Activated naive CD4-positive, alpha-beta T cell treated with anti-CD3 and anti-CD28 coated beads for 36 hours (primary cell): ENCODE data around the gene PCSK5. TPM values are rescaled to one million over a fixed set of nuclear protein-coding genes. Genes with fewer than 3 reads are reported as not detected.
"Not testable (repeated sequence)": the region's sequence is repeated elsewhere in the genome, so short reads cannot be mapped to it uniquely, and the experiment has no call there.

Experiments
- CTCF ChIA-PET: fragments of 350-600 bp; sonication (Branson Sonifier 250); formaldehyde crosslinking; loops from one replicate; lab custom pipeline; 2021; ENCODE audit warnings: antibody characterized with exemption; lab: Charles Lee
- DNase-seq: peaks from one replicate; pipeline ENCODE4 v3.0.0-alpha.2; 2020
- H3K27ac Mint-ChIP-seq: one replicate; pipeline ENCODE4 v1.8.0; 2021; ENCODE audit warnings: mild to moderate bottlenecking, mixed read lengths
- H3K27me3 Mint-ChIP-seq: one replicate; pipeline ENCODE4 v1.8.0; 2021; ENCODE audit warnings: low read depth, mixed read lengths
- H3K36me3 Mint-ChIP-seq: one replicate; pipeline ENCODE4 v1.8.0; 2021; ENCODE audit warnings: low read depth, mixed read lengths
- H3K4me1 Mint-ChIP-seq: one replicate; pipeline ENCODE4 v1.8.0; 2021; ENCODE audit warnings: low read depth, mixed read lengths
- H3K4me3 Mint-ChIP-seq: one replicate; pipeline ENCODE4 v1.8.0; 2021; ENCODE audit warnings: mild to moderate bottlenecking, moderate library complexity, mixed read lengths
- H3K9me3 Mint-ChIP-seq: one replicate; pipeline ENCODE4 v1.8.0; 2021; ENCODE audit warnings: mixed read lengths
- intact Hi-C: fragments of 100-400 bp; cut with micrococcal nuclease; formaldehyde crosslinking; loops from one replicate; pipeline ENCODE4 v1.15.1; 2023
- total RNA-seq, 2 experiments: library from RNA; stranded (reverse); gene quantifications; one replicate each; pipeline ENCODE4 v1.2.3, GENCODE V29; 2021

The PCSK5 gene
- total RNA-seq, 2 experiments from 2014 or later: 5.7 to 6.0 TPM

- H3K27me3 Mint-ChIP-seq: no peaks in the 10 kb centered on the region
- peaks cover 3% of the 10 kb centered on the region for H3K4me1 Mint-ChIP-seq
- no peak overlapping the region for H3K27ac Mint-ChIP-seq
- no peak overlapping the region for H3K4me3 Mint-ChIP-seq
- no peak for DNase-seq
- intact Hi-C loops: no loop called here
- no peaks in the 10 kb centered on the region for H3K36me3 Mint-ChIP-seq
- CTCF ChIA-PET: interaction anchor here (4.3 kb wide), 1 partner anchor 9 kb away, joined by 33 read pairs; no protein-coding TSS in a partner anchor
- H3K9me3 Mint-ChIP-seq: no peaks in the 10 kb centered on the region
Measured at GRCh38 chr9:76292658-76293057, 402.2 kb downstream of the PCSK5 start.

GRCh38 chr9:76294301-76294700, 403.8 kb downstream of the PCSK5 start:
- H3K4me1 Mint-ChIP-seq: peaks cover 4% of the 10 kb centered on the region
- intact Hi-C loops: no loop called here
- H3K4me3 Mint-ChIP-seq: no peak overlapping the region
- DNase-seq: no peak
- no peaks in the 10 kb centered on the region for H3K27me3 Mint-ChIP-seq
- H3K27ac Mint-ChIP-seq: no peak overlapping the region
- no peaks in the 10 kb centered on the region for H3K9me3 Mint-ChIP-seq
- CTCF ChIA-PET: interaction anchor here (0.6 to 1.2 kb wide), 4 partner anchors 8 to 384 kb away, joined by 3 to 4 read pairs (median 3); no protein-coding TSS in a partner anchor
- H3K36me3 Mint-ChIP-seq: no peaks in the 10 kb centered on the region

- no peaks in the 10 kb centered on the region for H3K27me3 Mint-ChIP-seq
- H3K36me3 Mint-ChIP-seq: no peaks in the 10 kb centered on the region
- peaks cover 4% of the 10 kb centered on the region for H3K4me1 Mint-ChIP-seq
- H3K27ac Mint-ChIP-seq: no peak overlapping the region
- CTCF ChIA-PET: no interaction called here
- intact Hi-C loops: loop anchor here (5.0 kb wide), 1 partner anchor 289 kb away; no protein-coding TSS in a partner anchor
- no peak for DNase-seq
- H3K9me3 Mint-ChIP-seq: no peaks in the 10 kb centered on the region
- no peak overlapping the region for H3K4me3 Mint-ChIP-seq
Measured at GRCh38 chr9:76296561-76297310, 406.3 kb downstream of the PCSK5 start.

GRCh38 chr9:76297721-76298239, 407.3 kb downstream of the PCSK5 start:
- no peaks in the 10 kb centered on the region for H3K9me3 Mint-ChIP-seq
- H3K4me1 Mint-ChIP-seq: peaks cover 4% of the 10 kb centered on the region
- CTCF ChIA-PET: interaction anchor here (0.9 to 1.3 kb wide), 2 partner anchors 9 to 408 kb away, joined by 3 read pairs; no protein-coding TSS in a partner anchor
- DNase-seq: no peak
- H3K27ac Mint-ChIP-seq: no peak overlapping the region
- H3K36me3 Mint-ChIP-seq: no peaks in the 10 kb centered on the region
- H3K4me3 Mint-ChIP-seq: no peak overlapping the region
- intact Hi-C loops: loop anchor here (1.0 to 5.0 kb wide), 2 partner anchors 273 to 290 kb away; no protein-coding TSS in a partner anchor
- H3K27me3 Mint-ChIP-seq: no peaks in the 10 kb centered on the region

- Mint-ChIP-seq H3K27ac (no peak overlapping the region), H3K36me3 (no peaks in the 10 kb centered on the region), H3K27me3 (no peaks in the 10 kb centered on the region), H3K4me3 (no peak overlapping the region), H3K9me3 (no peaks in the 10 kb centered on the region), H3K4me1 (peaks cover 4% of the 10 kb centered on the region)
- CTCF ChIA-PET: interaction anchor here (0.9 to 1.8 kb wide), 5 partner anchors 8 to 1030 kb away, joined by 3 to 6 read pairs (median 4); no protein-coding TSS in a partner anchor
- DNase-seq: peak; percentile 21
- intact Hi-C loops: loop anchor here (1.0 to 5.0 kb wide), 2 partner anchors 274 to 291 kb away; no protein-coding TSS in a partner anchor
Measured at GRCh38 chr9:76298521-76299144, 408.2 kb downstream of the PCSK5 start.

- intact Hi-C loops: loop anchor here (2.0 to 5.0 kb wide), 9 partner anchors 215 to 1530 kb away; partner anchors contain the start of gene PCSK5
- CTCF ChIA-PET: interaction anchor here (0.6 to 4.7 kb wide), 14 partner anchors 8 to 1037 kb away, joined by 3 to 33 read pairs (median 4); no protein-coding TSS in a partner anchor
- Mint-ChIP-seq H3K4me1 (peaks cover 2% of the 10 kb centered on the region), H3K9me3 (no peaks in the 10 kb centered on the region), H3K27me3 (peaks cover 6% of the 10 kb centered on the region), H3K4me3 (no peak overlapping the region), H3K36me3 (no peaks in the 10 kb centered on the region), H3K27ac (no peak overlapping the region)
- no peak for DNase-seq
Measured at GRCh38 chr9:76302543-76302942, 412.1 kb downstream of the PCSK5 start.

- H3K27ac Mint-ChIP-seq: no peak overlapping the region
- peaks cover 9% of the 10 kb centered on the region for H3K27me3 Mint-ChIP-seq
- H3K4me1 Mint-ChIP-seq: no peaks in the 10 kb centered on the region
- peak; percentile 21 for DNase-seq
- no peaks in the 10 kb centered on the region for H3K36me3 Mint-ChIP-seq
- H3K9me3 Mint-ChIP-seq: no peaks in the 10 kb centered on the region
- CTCF ChIA-PET: interaction anchor here (0.7 to 4.7 kb wide), 11 partner anchors 9 to 1038 kb away, joined by 3 to 33 read pairs (median 4); no protein-coding TSS in a partner anchor
- no peak overlapping the region for H3K4me3 Mint-ChIP-seq
- intact Hi-C loops: loop anchor here (2.0 to 5.0 kb wide), 9 partner anchors 216 to 1531 kb away; partner anchors contain the start of gene PCSK5
Measured at GRCh38 chr9:76302947-76303550, 412.6 kb downstream of the PCSK5 start.

- H3K36me3 Mint-ChIP-seq, H3K9me3 Mint-ChIP-seq, H3K27ac Mint-ChIP-seq, H3K4me1 Mint-ChIP-seq, intact Hi-C loops, H3K4me3 Mint-ChIP-seq: not testable (repeated sequence)
- H3K27me3 Mint-ChIP-seq: peaks cover 17% of the 10 kb centered on the region
- DNase-seq: peak; percentile 13
- CTCF ChIA-PET: interaction anchor here (1.0 to 1.1 kb wide), 2 partner anchors 9 to 441 kb away, joined by 3 to 4 read pairs; no protein-coding TSS in a partner anchor
Measured at GRCh38 chr9:76307047-76307446, 416.6 kb downstream of the PCSK5 start.

GRCh38 chr9:76310577-76310976, 420.1 kb downstream of the PCSK5 start:
- Mint-ChIP-seq H3K27ac (no peak overlapping the region), H3K4me1 (no peaks in the 10 kb centered on the region), H3K27me3 (peaks cover 17% of the 10 kb centered on the region), H3K36me3 (no peaks in the 10 kb centered on the region), H3K4me3 (no peak overlapping the region), H3K9me3 (no peaks in the 10 kb centered on the region)
- DNase-seq: no peak
- intact Hi-C loops: no loop called here
- CTCF ChIA-PET: interaction anchor here (0.7 kb wide), 1 partner anchor 1126 kb away, joined by 3 read pairs; no protein-coding TSS in a partner anchor

GRCh38 chr9:76310991-76311390, 420.5 kb downstream of the PCSK5 start:
- DNase-seq: no peak
- H3K4me3 Mint-ChIP-seq: no peak overlapping the region
- CTCF ChIA-PET: interaction anchor here (0.7 kb wide), 1 partner anchor 1126 kb away, joined by 3 read pairs; no protein-coding TSS in a partner anchor
- intact Hi-C loops: no loop called here
- no peak overlapping the region for H3K27ac Mint-ChIP-seq
- H3K27me3 Mint-ChIP-seq: peaks cover 17% of the 10 kb centered on the region
- no peaks in the 10 kb centered on the region for H3K9me3 Mint-ChIP-seq
- H3K4me1 Mint-ChIP-seq: no peaks in the 10 kb centered on the region
- H3K36me3 Mint-ChIP-seq: no peaks in the 10 kb centered on the region

- Mint-ChIP-seq H3K4me3 (no peak overlapping the region), H3K27me3 (peaks cover 17% of the 10 kb centered on the region), H3K4me1 (no peaks in the 10 kb centered on the region), H3K27ac (no peak overlapping the region), H3K9me3 (no peaks in the 10 kb centered on the region), H3K36me3 (no peaks in the 10 kb centered on the region)
- no peak for DNase-seq
- CTCF ChIA-PET: no interaction called here
- intact Hi-C loops: no loop called here
Measured at GRCh38 chr9:76311537-76311936, 421.1 kb downstream of the PCSK5 start.
